ENCODE data around the gene PPM1D.

Gene PPM1D

DNA sequence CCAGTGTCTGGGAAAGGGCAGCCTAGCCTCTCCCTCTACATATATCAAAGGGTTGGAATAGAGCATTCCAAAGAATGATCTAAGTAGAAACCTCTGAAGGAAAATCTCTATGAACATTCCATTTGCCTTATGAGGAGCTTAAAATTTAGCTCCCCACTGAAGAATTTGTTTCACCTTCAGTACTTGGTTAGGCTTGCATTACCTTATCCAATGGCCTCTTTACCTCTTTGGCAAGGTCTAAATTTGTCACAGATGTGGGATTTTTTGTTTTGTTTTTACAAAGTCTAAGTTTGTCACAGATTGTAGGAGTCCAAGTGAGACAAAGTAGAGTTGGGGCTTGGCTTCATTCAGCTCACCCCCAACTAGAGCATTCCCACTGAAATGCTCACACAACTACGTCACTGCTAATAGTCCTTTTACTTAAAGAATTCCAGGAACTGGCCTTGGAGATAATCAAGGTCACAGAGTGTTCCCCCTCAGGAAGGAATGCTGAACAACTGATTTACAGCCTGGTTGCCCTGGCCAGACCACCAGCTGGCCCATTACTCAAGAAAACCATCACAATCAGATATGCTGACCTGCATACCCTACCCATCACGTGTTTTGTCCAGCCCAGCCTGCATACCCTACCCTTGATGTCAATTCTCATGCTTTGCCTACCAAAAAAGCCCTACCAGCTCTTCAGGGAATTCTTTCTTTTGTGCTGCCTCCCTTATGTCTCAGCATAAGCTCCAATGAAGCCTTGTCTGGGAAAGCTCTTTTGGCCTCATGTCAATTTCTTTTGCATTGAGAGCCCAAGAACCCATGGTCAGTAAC lies 26.5 kb upstream of the PPM1D start:
- Histone ChIP-seq H3K36me3 (ENCODE audit: low read length) (no peaks in the 10 kb centered on the region), H3K9ac (ENCODE audit: low read length) (no peak overlapping the region), H3K27me3 (ENCODE audit: low read length) (no peaks in the 10 kb centered on the region), H3K27ac (ENCODE audit: low read depth, low read length) (no peak overlapping the region), H2AFZ (ENCODE audit: low read depth, low read length, severe bottlenecking) (no peak overlapping the region), H3K4me2 (ENCODE audit: low read depth, low read length, poor library complexity, severe bottlenecking) (no peak overlapping the region), H3F3A (ENCODE audit: insufficient read depth) (no peaks in the 10 kb centered on the region), H3K9me3 (ENCODE audit: insufficient read depth, low read length) (no peaks in the 10 kb centered on the region), H3K9me2 (replicated peaks; ENCODE audit: insufficient read depth, low read length) (no peaks in the 10 kb centered on the region), H4K20me1 (ENCODE audit: low read depth, low read length) (no peaks in the 10 kb centered on the region), H3K4me3 (ENCODE audit: insufficient read depth, low read length, poor library complexity, severe bottlenecking) (no peak overlapping the region), H3K79me2 (ENCODE audit: insufficient read depth, low read length) (no peaks in the 10 kb centered on the region)
- no peak for TF ChIP-seq EZH2phosphoT487 (conservative IDR thresholded peaks at IDR 0.05; ENCODE audit: low read length)
- TF ChIP-seq, protein P1, sequence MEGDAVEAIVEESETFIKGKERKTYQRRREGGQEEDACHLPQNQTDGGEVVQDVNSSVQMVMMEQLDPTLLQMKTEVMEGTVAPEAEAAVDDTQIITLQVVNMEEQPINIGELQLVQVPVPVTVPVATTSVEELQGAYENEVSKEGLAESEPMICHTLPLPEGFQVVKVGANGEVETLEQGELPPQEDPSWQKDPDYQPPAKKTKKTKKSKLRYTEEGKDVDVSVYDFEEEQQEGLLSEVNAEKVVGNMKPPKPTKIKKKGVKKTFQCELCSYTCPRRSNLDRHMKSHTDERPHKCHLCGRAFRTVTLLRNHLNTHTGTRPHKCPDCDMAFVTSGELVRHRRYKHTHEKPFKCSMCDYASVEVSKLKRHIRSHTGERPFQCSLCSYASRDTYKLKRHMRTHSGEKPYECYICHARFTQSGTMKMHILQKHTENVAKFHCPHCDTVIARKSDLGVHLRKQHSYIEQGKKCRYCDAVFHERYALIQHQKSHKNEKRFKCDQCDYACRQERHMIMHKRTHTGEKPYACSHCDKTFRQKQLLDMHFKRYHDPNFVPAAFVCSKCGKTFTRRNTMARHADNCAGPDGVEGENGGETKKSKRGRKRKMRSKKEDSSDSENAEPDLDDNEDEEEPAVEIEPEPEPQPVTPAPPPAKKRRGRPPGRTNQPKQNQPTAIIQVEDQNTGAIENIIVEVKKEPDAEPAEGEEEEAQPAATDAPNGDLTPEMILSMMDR (IDR thresholded peaks at IDR 0.05; ENCODE audit: insufficient read depth, low read length, poor library complexity, severe bottlenecking): no peak

DNA sequence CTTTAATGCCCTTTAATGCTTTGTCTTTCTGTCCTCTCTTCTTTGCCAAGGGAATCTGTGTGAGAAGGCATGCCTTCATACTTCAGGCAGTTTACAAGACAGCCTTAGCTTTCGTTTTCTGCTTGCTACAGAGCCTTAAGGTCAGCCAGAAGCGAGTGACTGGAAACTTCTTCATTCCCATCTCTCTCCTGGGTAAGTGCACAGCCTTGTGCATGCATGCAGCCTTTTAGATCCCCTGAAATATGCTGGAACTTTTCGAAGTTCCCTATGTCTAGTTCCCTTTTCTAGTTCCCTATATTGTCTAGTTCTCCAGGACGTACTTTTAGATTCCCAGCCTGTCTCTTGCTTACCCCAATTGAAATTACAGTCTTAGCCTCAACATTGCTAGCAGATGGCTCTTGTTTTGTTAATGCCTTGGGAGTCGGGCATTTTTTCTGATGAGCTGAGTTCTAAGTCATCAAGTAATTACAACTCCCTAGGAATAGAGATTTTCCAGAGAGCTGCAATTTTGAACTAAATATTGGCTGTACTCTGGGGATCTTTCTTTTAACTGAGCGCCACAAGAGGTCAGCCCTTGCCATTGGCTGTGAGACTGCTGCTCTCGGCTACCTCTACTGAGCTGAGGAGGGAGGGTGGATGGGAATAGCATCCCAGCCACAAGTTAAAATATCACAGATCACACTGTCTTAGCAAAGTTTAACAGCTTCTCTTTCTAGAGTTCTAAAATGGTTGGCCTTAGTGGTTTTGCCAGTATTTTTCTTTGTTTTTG lies 22.7 kb upstream of the PPM1D start:
- Histone ChIP-seq H3K4me2 (ENCODE audit: low read depth, low read length, poor library complexity, severe bottlenecking) (no peak overlapping the region), H2AFZ (ENCODE audit: low read depth, low read length, severe bottlenecking) (no peak overlapping the region), H4K20me1 (ENCODE audit: low read depth, low read length) (no peaks in the 10 kb centered on the region), H3K9me2 (replicated peaks; ENCODE audit: insufficient read depth, low read length) (no peaks in the 10 kb centered on the region), H3K9ac (ENCODE audit: low read length) (no peak overlapping the region), H3K9me3 (ENCODE audit: insufficient read depth, low read length) (no peaks in the 10 kb centered on the region), H3K79me2 (ENCODE audit: insufficient read depth, low read length) (no peaks in the 10 kb centered on the region), H3K4me3 (ENCODE audit: insufficient read depth, low read length, poor library complexity, severe bottlenecking) (no peak overlapping the region), H3F3A (ENCODE audit: insufficient read depth) (no peaks in the 10 kb centered on the region), H3K36me3 (ENCODE audit: low read length) (no peaks in the 10 kb centered on the region), H3K27me3 (ENCODE audit: low read length) (no peaks in the 10 kb centered on the region), H3K27ac (ENCODE audit: low read depth, low read length) (no peak overlapping the region)
- no peak for TF ChIP-seq EZH2phosphoT487 (conservative IDR thresholded peaks at IDR 0.05; ENCODE audit: low read length)
- TF ChIP-seq, protein P1 (IDR thresholded peaks at IDR 0.05; ENCODE audit: insufficient read depth, low read length, poor library complexity, severe bottlenecking): no peak

DNA sequence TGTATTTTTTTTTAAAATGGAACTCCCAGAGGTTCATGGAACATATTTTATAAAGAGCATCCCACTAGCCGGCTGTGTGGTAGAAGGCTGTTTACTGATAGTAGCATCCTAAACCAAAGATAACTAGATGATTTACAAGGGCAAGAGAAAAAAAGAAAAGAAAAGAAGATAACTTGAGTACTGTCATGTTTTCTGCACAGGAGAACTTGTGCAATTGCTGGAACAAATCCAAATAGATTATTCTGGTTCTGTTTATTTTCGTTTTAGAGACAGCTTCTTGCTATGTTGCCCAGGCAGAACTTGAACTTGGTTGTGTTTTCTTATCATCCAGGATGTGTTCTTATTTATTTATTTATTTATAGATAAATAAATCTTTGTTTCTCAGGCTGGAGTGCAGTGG lies 20.9 kb upstream of the PPM1D start:
- Histone ChIP-seq H3K9me3 (ENCODE audit: insufficient read depth, low read length) (no peaks in the 10 kb centered on the region), H3K27ac (ENCODE audit: low read depth, low read length) (no peak overlapping the region), H3K9me2 (replicated peaks; ENCODE audit: insufficient read depth, low read length) (no peaks in the 10 kb centered on the region), H3F3A (ENCODE audit: insufficient read depth) (no peaks in the 10 kb centered on the region), H3K36me3 (ENCODE audit: low read length) (no peaks in the 10 kb centered on the region), H3K4me3 (ENCODE audit: insufficient read depth, low read length, poor library complexity, severe bottlenecking) (no peak overlapping the region), H3K4me2 (ENCODE audit: low read depth, low read length, poor library complexity, severe bottlenecking) (no peak overlapping the region), H4K20me1 (ENCODE audit: low read depth, low read length) (no peaks in the 10 kb centered on the region), H3K27me3 (ENCODE audit: low read length) (no peaks in the 10 kb centered on the region), H3K79me2 (ENCODE audit: insufficient read depth, low read length) (no peaks in the 10 kb centered on the region), H2AFZ (ENCODE audit: low read depth, low read length, severe bottlenecking) (no peak overlapping the region), H3K9ac (ENCODE audit: low read length) (no peak overlapping the region)
- TF ChIP-seq EZH2phosphoT487 (conservative IDR thresholded peaks at IDR 0.05; ENCODE audit: low read length): no peak
- TF ChIP-seq, protein P1 (IDR thresholded peaks at IDR 0.05; ENCODE audit: insufficient read depth, low read length, poor library complexity, severe bottlenecking): no peak
